Loucy (cell line): Measurements from ENCODE around the gene SF3B2.

Experiments
- H2AFZ ChIP-seq: fragments of 200-600 bp; sonication (generic); 2 replicates; pipeline ENCODE4 v1.6.0; 2016; ENCODE audit warnings: antibody characterized with exemption, mild to moderate bottlenecking, low read length, moderate library complexity
- H3F3A ChIP-seq: fragments of 200-600 bp; 2 replicates; pipeline ENCODE4 v1.6.0; 2016; ENCODE audit warnings: antibody characterized with exemption, low read depth, mild to moderate bottlenecking
- H3K27me3 ChIP-seq: fragments of 200-600 bp; sonication (generic); 2 replicates; pipeline ENCODE4 v1.6.1; 2014; ENCODE audit warnings: low read length, mild to moderate bottlenecking; ENCODE audit not compliant: insufficient read depth, poor library complexity, severe bottlenecking
- H3K36me3 ChIP-seq: fragments of 200-600 bp; sonication (generic); 2 replicates; pipeline ENCODE4 v1.6.1; 2016; ENCODE audit warnings: low read length; ENCODE audit not compliant: insufficient read depth
- H3K4me1 ChIP-seq: fragments of 200-600 bp; sonication (generic); 2 replicates; pipeline ENCODE4 v1.5.1; 2014; ENCODE audit warnings: low read length, mild to moderate bottlenecking; ENCODE audit not compliant: insufficient read depth, poor library complexity, severe bottlenecking
- H3K4me2 ChIP-seq: fragments of 200-600 bp; sonication (generic); 2 replicates; pipeline ENCODE4 v1.6.0; 2014; ENCODE audit warnings: antibody characterized with exemption, low read length, low read depth, mild to moderate bottlenecking; ENCODE audit not compliant: poor library complexity, severe bottlenecking
- H3K4me3 ChIP-seq: fragments of 200-600 bp; sonication (generic); 2 replicates; pipeline ENCODE4 v1.5.1; 2014; ENCODE audit warnings: low read length, mild to moderate bottlenecking, mixed read lengths; ENCODE audit not compliant: poor library complexity, severe bottlenecking
- H3K79me2 ChIP-seq: fragments of 200-600 bp; sonication (generic); 2 replicates; pipeline ENCODE4 v1.6.1; 2014; ENCODE audit warnings: low read length; ENCODE audit not compliant: insufficient read depth
- H3K9ac ChIP-seq: fragments of 200-600 bp; sonication (generic); 2 replicates; pipeline ENCODE4 v1.6.0; 2014; ENCODE audit warnings: mild to moderate bottlenecking, low read depth, low read length, moderate library complexity; ENCODE audit not compliant: poor library complexity, severe bottlenecking
- H3K9me2 ChIP-seq: fragments of 200-600 bp; sonication (generic); replicated peaks from 2 replicates; pipeline ENCODE4 v1.6.1; 2016; ENCODE audit warnings: low read depth, low read length, mixed read lengths
- H3K9me3 ChIP-seq: fragments of 200-600 bp; sonication (generic); 2 replicates; pipeline ENCODE4 v1.6.1; 2014; ENCODE audit warnings: mild to moderate bottlenecking, antibody characterized with exemption, low read length, low read depth; ENCODE audit not compliant: insufficient read depth
- H4K20me1 ChIP-seq: fragments of 200-600 bp; sonication (generic); 2 replicates; pipeline ENCODE4 v1.6.0; 2014; ENCODE audit warnings: antibody characterized with exemption, low read length, mild to moderate bottlenecking; ENCODE audit not compliant: insufficient read depth, poor library complexity, severe bottlenecking
- CTCF ChIP-seq: fragments of 200-600 bp; sonication (generic); conservative IDR thresholded peaks from 2 replicates; pipeline ENCODE4 v1.5.1; 2014; ENCODE audit warnings: mild to moderate bottlenecking, antibody characterized with exemption, low read length
- EZH2phosphoT487 ChIP-seq: fragments of 200-600 bp; IDR thresholded peaks from 2 replicates; pipeline ENCODE4 v1.6.1; 2018; ENCODE audit warnings: antibody characterized with exemption, mild to moderate bottlenecking, moderate library complexity, borderline replicate concordance

SF3B2 gene

GRCh38 chr11:66046901-66047300, 5.3 kb upstream of the SF3B2 start:
- Histone ChIP-seq H3K4me3 (no peak overlapping the region), H3K4me1 (peaks cover 15% of the 10 kb centered on the region), H3K36me3 (no peaks in the 10 kb centered on the region), H4K20me1 (no peaks in the 10 kb centered on the region), H3K79me2 (no peaks in the 10 kb centered on the region), H3K9me3 (no peaks in the 10 kb centered on the region), H3K4me2 (no peak overlapping the region), H3F3A (no peaks in the 10 kb centered on the region), H3K9me2 (no peaks in the 10 kb centered on the region), H3K9ac (no peak overlapping the region), H3K27me3 (no peaks in the 10 kb centered on the region), H2AFZ (no peak overlapping the region)
- TF ChIP-seq CTCF (no peak), EZH2phosphoT487 (no peak)

GRCh38 chr11:66047541-66048365, 4.4 kb upstream of the SF3B2 start:
- H2AFZ ChIP-seq, result no peak overlapping the region
- TF ChIP-seq CTCF (no peak), EZH2phosphoT487 (no peak)
- no peaks in the 10 kb centered on the region for H3K36me3 ChIP-seq
- no peaks in the 10 kb centered on the region for H3K9me3 ChIP-seq
- H3K79me2 ChIP-seq, result peaks cover 6% of the 10 kb centered on the region
- peaks cover 5% of the 10 kb centered on the region for H4K20me1 ChIP-seq
- no peak overlapping the region for H3K4me3 ChIP-seq
- H3K9me2 ChIP-seq, result no peaks in the 10 kb centered on the region
- H3K27me3 ChIP-seq, result no peaks in the 10 kb centered on the region
- H3K4me1 ChIP-seq, result peaks cover 16% of the 10 kb centered on the region
- H3K9ac ChIP-seq, result no peak overlapping the region
- H3K4me2 ChIP-seq, result no peak overlapping the region
- H3F3A ChIP-seq, result no peaks in the 10 kb centered on the region

GRCh38 chr11:66048547-66049323, 3.4 kb upstream of the SF3B2 start, which contains the start of gene GAL3ST3:
Gene GAL3ST3, minus strand, starts transcription at chr11:66049161. Its CDS starts 3,746 bp downstream, at chr11:66045415.
- Histone ChIP-seq H3K4me3 (peak within 1 kb of the TSS; percentile 34), H3K9me3 (no peaks in the 10 kb centered on the region), H3K4me2 (peak within 1 kb of the TSS; percentile 50), H3K27me3 (no peaks in the 10 kb centered on the region), H4K20me1 (peaks cover 14% of the 10 kb centered on the region), H3K79me2 (peaks cover 16% of the 10 kb centered on the region), H3F3A (no peaks in the 10 kb centered on the region), H3K9ac (no peak within 1 kb of the TSS), H2AFZ (0 out of 2 replicates have a peak within 1 kb of the TSS, but pooled peaks have one; percentile 15), H3K36me3 (no peaks in the 10 kb centered on the region), H3K4me1 (peaks cover 25% of the 10 kb centered on the region), H3K9me2 (no peaks in the 10 kb centered on the region)
- no peak for TF ChIP-seq CTCF
- no peak for TF ChIP-seq EZH2phosphoT487
